Uterus (tissue), 2 donors: Measurements from ENCODE around the gene SSBP2.

ENCODE experiments used
- POLR2A ChIP-seq, 2 donors: fragments of 450-650 bp; IDR thresholded peaks; one replicate each; pipeline ENCODE4 v1.6.1; 2016; ENCODE audit warnings: antibody characterized with exemption in 2 of 2, mild to moderate bottlenecking in 1 of 2, moderate library complexity in 1 of 2
- TF ChIP-seq, protein P1 (sequence below), 4 experiments: fragments of 200-600 bp in 2 of 4; fragments of 450-650 bp in 2 of 4; sonication (generic) in 2 of 4; IDR thresholded peaks; one replicate each; pipeline ENCODE4 v1.5.1; 2016 to 2019; ENCODE audit warnings: antibody characterized with exemption in 4 of 4, mild to moderate bottlenecking in 2 of 4, moderate library complexity in 1 of 4

DNA sequence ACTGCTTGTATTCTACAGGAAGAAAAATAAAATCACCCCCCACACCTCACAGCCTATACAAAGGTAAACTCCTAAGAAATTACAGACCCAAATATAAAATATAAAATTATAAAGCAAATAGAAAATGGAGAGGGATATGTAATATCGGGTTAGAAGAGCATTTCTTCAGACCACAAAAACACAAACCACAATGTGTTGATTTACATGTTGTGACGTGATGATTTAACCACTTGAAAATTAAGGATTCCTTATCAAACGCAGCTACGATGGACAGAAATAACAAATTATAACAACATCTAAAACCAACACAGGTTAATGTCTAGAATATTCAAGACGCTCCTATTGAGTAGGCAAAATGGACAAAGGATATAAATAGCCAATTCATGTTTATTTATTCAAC is 26.3 kb downstream of the SSBP2 start:
- TF ChIP-seq, protein P1, sequence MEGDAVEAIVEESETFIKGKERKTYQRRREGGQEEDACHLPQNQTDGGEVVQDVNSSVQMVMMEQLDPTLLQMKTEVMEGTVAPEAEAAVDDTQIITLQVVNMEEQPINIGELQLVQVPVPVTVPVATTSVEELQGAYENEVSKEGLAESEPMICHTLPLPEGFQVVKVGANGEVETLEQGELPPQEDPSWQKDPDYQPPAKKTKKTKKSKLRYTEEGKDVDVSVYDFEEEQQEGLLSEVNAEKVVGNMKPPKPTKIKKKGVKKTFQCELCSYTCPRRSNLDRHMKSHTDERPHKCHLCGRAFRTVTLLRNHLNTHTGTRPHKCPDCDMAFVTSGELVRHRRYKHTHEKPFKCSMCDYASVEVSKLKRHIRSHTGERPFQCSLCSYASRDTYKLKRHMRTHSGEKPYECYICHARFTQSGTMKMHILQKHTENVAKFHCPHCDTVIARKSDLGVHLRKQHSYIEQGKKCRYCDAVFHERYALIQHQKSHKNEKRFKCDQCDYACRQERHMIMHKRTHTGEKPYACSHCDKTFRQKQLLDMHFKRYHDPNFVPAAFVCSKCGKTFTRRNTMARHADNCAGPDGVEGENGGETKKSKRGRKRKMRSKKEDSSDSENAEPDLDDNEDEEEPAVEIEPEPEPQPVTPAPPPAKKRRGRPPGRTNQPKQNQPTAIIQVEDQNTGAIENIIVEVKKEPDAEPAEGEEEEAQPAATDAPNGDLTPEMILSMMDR (IDR thresholded peaks at IDR 0.05), result no peak
- TF ChIP-seq POLR2A (IDR thresholded peaks at IDR 0.05), result no peak
